Measurements from ENCODE around the gene CYP4F8.
"Not testable (repeated sequence)": the region's sequence is repeated elsewhere in the genome, so short reads cannot be mapped to it uniquely, and the experiment has no call there.

Gene CYP4F8

GRCh38 chr19:15644816-15645215, 29.8 kb downstream of the CYP4F8 start:
- Histone ChIP-seq H4K20me1 (ENCODE audit: insufficient read depth, low read length) (no peaks in the 10 kb centered on the region), H3K79me2 (ENCODE audit: low read length) (no peaks in the 10 kb centered on the region), H2AFZ (ENCODE audit: low read depth, low read length) (no peak overlapping the region), H3K27ac (ENCODE audit: low read length) (no peak overlapping the region), H3K9ac (ENCODE audit: low read length) (no peak overlapping the region), H3K36me3 (replicated peaks; ENCODE audit: low read depth, low read length) (no peaks in the 10 kb centered on the region), H3K4me2 (ENCODE audit: low read length) (no peak overlapping the region), H3K4me3 (ENCODE audit: low read length) (no peak overlapping the region), H3K4me1 (ENCODE audit: low read length) (no peaks in the 10 kb centered on the region), H3K9me3 (ENCODE audit: insufficient read depth, low read length) (no peaks in the 10 kb centered on the region), H3K27me3 (ENCODE audit: low read depth, low read length) (peaks cover 6% of the 10 kb centered on the region)
- TF ChIP-seq, protein P1, sequence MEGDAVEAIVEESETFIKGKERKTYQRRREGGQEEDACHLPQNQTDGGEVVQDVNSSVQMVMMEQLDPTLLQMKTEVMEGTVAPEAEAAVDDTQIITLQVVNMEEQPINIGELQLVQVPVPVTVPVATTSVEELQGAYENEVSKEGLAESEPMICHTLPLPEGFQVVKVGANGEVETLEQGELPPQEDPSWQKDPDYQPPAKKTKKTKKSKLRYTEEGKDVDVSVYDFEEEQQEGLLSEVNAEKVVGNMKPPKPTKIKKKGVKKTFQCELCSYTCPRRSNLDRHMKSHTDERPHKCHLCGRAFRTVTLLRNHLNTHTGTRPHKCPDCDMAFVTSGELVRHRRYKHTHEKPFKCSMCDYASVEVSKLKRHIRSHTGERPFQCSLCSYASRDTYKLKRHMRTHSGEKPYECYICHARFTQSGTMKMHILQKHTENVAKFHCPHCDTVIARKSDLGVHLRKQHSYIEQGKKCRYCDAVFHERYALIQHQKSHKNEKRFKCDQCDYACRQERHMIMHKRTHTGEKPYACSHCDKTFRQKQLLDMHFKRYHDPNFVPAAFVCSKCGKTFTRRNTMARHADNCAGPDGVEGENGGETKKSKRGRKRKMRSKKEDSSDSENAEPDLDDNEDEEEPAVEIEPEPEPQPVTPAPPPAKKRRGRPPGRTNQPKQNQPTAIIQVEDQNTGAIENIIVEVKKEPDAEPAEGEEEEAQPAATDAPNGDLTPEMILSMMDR (IDR thresholded peaks at IDR 0.05; ENCODE audit: low read depth, low read length), result no peak
- TF ChIP-seq EZH2phosphoT487 (IDR thresholded peaks at IDR 0.05; ENCODE audit: low read depth), result no peak

DNA sequence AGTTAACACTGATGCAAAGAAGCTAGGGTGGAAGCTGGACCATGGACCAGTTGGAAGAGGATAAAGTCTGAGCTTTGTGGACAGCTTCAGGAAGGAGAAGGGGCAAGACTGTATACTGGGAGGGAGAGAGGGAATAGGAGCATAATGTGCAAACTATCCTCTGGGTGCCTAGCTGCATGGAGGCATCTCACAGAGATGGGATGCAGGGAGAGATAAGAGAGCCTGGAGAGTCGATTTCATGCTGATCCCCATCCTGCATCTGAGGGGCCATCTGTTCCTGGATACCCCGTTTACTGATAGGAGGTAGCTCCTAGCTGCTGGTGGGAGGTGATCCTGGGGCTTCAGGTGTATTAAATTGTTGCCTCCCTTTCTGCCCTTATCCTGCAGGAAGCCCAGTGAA, 34.5 kb downstream of the CYP4F8 start:
- H4K20me1 ChIP-seq (ENCODE audit: insufficient read depth, low read length), result no peaks in the 10 kb centered on the region
- TF ChIP-seq, protein P1 (IDR thresholded peaks at IDR 0.05; ENCODE audit: low read depth, low read length), result no peak
- TF ChIP-seq EZH2phosphoT487 (IDR thresholded peaks at IDR 0.05; ENCODE audit: low read depth), result no peak
- H3K9me3 ChIP-seq (ENCODE audit: insufficient read depth, low read length), result no peaks in the 10 kb centered on the region

GRCh38 chr19:15650123-15650522, 35.1 kb downstream of the CYP4F8 start:
- not testable (repeated sequence) for H3K27ac ChIP-seq (ENCODE audit: low read length); H3K9me3 ChIP-seq (ENCODE audit: insufficient read depth, low read length); H3K9ac ChIP-seq (ENCODE audit: low read length); H3K27me3 ChIP-seq (ENCODE audit: low read depth, low read length); H3K4me3 ChIP-seq (ENCODE audit: low read length); H2AFZ ChIP-seq (ENCODE audit: low read depth, low read length); H4K20me1 ChIP-seq (ENCODE audit: insufficient read depth, low read length); H3K4me1 ChIP-seq (ENCODE audit: low read length); H3K36me3 ChIP-seq (replicated peaks; ENCODE audit: low read depth, low read length); H3K4me2 ChIP-seq (ENCODE audit: low read length); H3K79me2 ChIP-seq (ENCODE audit: low read length)

More for the DNA sequence above, 34.5 kb downstream of the CYP4F8 start:
- Histone ChIP-seq H3K36me3 (replicated peaks; ENCODE audit: low read depth, low read length) (no peaks in the 10 kb centered on the region), H3K4me1 (ENCODE audit: low read length) (no peaks in the 10 kb centered on the region), H2AFZ (ENCODE audit: low read depth, low read length) (no peak overlapping the region), H3K79me2 (ENCODE audit: low read length) (no peaks in the 10 kb centered on the region), H3K27me3 (ENCODE audit: low read depth, low read length) (peaks cover 5% of the 10 kb centered on the region; the same call in 1 of the 2 replicates), H3K27ac (ENCODE audit: low read length) (no peak overlapping the region), H3K4me3 (ENCODE audit: low read length) (no peak overlapping the region), H3K4me2 (ENCODE audit: low read length) (no peak overlapping the region), H3K9ac (ENCODE audit: low read length) (no peak overlapping the region)

GRCh38 chr19:15651791-15652190, 36.8 kb downstream of the CYP4F8 start:
- TF ChIP-seq, protein P1 (IDR thresholded peaks at IDR 0.05; ENCODE audit: low read depth, low read length), result no peak
- TF ChIP-seq EZH2phosphoT487 (IDR thresholded peaks at IDR 0.05; ENCODE audit: low read depth), result no peak
- Histone ChIP-seq H3K4me1 (ENCODE audit: low read length) (no peaks in the 10 kb centered on the region), H3K9me3 (ENCODE audit: insufficient read depth, low read length) (no peaks in the 10 kb centered on the region), H4K20me1 (ENCODE audit: insufficient read depth, low read length) (no peaks in the 10 kb centered on the region), H3K36me3 (replicated peaks; ENCODE audit: low read depth, low read length) (no peaks in the 10 kb centered on the region), H3K27me3 (ENCODE audit: low read depth, low read length) (peaks cover 5% of the 10 kb centered on the region; the same call in 1 of the 2 replicates), H2AFZ (ENCODE audit: low read depth, low read length) (no peak overlapping the region), H3K9ac (ENCODE audit: low read length) (no peak overlapping the region), H3K4me3 (ENCODE audit: low read length) (no peak overlapping the region), H3K79me2 (ENCODE audit: low read length) (no peaks in the 10 kb centered on the region), H3K4me2 (ENCODE audit: low read length) (no peak overlapping the region), H3K27ac (ENCODE audit: low read length) (no peak overlapping the region)

Measured in OCI-LY3 (cell line).